ENCODE data around the gene GIMAP8.
A peak's percentile ranks its signal among the peaks of the same experiment; 100 is the strongest.
"Not testable (repeated sequence)": the region's sequence is repeated elsewhere in the genome, so short reads cannot be mapped to it uniquely, and the experiment has no call there.

The GIMAP8 gene

DNA sequence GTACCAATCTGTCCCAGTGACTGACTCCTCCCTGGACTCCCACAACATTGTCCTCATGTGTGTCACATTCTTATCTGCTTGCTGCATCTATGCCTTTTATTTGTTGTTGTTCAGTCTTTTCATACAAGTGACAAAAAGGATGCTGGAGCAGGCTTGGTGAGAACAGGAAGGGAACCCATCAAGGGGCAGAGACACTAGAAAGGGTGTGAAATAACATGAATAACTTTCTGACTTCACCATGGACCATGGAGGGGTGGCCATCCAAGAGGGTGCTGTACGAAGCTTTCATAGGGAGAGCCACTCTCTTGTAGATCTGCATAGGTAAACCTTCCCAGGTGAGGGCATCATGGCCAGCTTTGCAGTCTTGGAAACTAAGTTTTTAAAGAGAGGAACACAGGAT lies 14.5 kb downstream of the GIMAP8 start:
- no peak for DNase-seq (ENCODE audit: low read depth in 3 of 3)

DNA sequence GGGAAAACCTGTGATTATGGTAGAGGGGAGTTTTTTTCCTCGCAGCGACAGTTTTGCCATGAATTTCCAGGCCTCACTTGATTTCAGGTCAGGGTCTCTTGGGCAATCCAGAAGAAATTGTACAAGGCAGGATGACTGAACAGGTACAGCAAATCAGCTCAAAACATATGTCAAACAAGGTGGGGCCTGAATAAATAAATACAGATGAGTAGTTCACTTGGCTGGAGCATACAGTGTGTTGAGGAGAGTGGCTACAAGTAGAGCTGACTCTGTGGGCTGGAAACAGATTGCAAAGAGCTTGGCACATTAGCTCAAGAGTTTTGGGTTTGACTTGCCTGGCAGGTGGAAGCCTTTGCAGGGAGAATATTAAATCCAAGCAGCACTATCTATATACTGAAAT lies 15.0 kb downstream of the GIMAP8 start:
- DNase-seq (ENCODE audit: low read depth in 3 of 3) = no peak

GRCh38 chr7:150466477-150466876 lies 16.0 kb downstream of the GIMAP8 start:
- no peak for DNase-seq (ENCODE audit: low read depth in 3 of 3)

GRCh38 chr7:150468241-150468640 lies 17.8 kb downstream of the GIMAP8 start:
- DNase-seq (ENCODE audit: low read depth in 3 of 3) = no peak

DNA sequence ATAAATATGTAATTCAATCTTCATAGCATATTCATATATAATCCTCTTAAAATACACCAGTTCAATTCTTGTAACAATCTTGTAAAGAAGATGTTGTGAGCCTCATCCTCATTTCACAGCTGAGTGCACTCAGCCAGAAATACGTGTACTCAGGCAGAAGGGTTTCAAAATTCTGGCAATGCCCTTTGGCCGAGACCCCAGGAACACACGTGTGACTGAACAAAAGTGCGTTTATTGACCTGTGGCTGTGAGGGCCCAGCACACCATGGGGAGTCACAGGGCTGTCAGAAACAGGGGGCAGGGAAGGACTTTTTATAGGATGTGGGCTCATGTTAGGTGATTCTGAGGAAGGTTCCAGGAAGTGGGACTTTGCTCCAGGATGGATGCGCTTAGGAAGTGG lies 21.5 kb downstream of the GIMAP8 start:
- DNase-seq (ENCODE audit: low read depth in 3 of 3) = no peak

GRCh38 chr7:150473902-150474301 lies 23.5 kb downstream of the GIMAP8 start:
- no peak for DNase-seq (ENCODE audit: low read depth in 3 of 3)

DNA sequence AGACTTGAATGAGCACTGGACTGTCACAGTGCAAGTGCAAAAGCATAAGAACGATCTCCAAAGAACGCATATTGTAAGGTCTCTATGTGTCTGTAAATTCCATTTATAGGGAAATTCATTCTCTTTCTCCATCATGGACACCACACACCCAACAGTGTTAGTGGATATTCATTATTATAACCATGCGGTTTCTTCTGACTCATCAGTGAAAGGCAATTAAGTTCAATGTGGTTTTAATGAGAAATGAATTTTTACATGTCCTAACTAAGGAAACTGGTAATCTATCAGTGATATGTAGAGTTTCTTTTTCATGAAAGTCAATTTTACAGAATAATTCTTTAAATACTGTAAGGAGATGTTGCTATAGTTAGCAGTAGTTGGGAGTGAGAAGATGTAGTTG lies 25.9 kb downstream of the GIMAP8 start:
- no peak for DNase-seq (ENCODE audit: low read depth in 3 of 3)

DNA sequence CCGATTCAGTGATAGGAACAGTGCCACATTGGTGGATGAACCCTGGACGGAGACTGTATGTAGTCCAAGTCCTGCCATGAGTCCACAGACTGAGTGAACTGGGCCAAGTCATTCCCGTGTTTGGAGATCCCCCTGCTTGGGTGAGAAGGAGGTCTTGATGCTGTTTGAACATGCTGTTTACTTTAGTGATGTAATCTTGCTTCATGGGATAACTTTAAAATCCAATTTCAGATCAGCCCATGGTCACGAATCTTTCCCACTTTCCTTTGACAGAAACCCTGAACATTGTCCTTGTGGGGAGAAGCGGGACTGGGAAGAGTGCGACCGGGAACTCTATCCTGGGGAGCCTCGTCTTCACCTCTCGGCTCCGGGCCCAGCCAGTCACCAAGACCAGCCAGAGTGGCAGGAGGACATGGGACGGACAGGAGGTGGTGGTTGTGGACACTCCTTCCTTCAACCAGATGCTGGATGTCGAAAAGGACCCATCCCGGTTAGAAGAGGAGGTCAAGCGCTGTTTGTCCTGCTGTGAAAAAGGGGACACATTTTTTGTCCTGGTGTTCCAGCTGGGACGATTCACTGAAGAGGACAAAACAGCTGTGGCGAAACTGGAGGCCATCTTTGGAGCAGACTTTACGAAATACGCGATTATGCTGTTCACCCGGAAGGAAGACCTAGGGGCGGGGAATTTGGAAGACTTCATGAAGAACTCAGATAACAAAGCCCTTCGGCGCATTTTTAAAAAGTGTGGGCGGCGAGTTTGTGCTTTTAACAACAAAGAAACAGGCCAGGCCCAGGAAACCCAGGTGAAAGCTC lies 26.6 kb downstream of the GIMAP8 start:
- DNase-seq (ENCODE audit: low read depth in 3 of 3) = peak in 2 of 3 experiments; percentile 21 to 41

DNA sequence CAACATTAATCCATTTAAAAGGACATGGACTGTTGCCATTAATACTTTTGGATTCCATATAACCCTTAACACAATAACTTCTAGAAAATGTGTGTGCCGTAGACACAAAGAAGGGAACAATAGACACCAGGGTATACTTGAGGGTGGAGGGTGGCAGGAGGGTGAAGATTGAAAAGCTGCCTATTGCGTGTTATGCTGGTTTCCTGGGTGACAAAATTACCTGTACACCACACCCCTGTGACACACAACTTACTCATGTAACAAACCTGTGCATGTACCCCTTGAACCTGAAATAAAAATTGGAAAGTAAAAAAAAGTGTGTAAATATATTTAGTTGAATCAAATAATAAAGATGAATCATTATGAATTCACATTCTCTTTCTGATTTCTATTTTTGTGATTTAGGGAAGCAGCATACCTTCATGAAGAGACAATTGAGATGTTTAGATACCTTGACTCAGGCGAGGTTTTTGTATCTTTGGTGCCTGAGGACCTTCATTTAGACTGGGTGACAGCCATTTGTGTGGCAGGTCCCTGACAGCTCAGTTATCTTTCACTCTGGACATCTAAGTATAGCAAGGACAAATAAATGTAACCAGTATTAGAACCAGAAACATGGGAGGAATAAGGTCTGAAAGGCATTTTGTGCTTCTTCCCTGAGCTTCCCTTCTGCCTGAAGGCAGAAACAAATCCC lies 28.7 kb downstream of the GIMAP8 start:
- no peak for DNase-seq (ENCODE audit: low read depth in 3 of 3)

GRCh38 chr7:150481186-150481920 lies 30.9 kb downstream of the GIMAP8 start:
- DNase-seq (ENCODE audit: low read depth in 3 of 3) = no peak

- DNase-seq (ENCODE audit: low read depth in 3 of 3) = no peak
These were observed 31.5 kb downstream of the GIMAP8 start for GRCh38 chr7:150481922-150482321.

DNA sequence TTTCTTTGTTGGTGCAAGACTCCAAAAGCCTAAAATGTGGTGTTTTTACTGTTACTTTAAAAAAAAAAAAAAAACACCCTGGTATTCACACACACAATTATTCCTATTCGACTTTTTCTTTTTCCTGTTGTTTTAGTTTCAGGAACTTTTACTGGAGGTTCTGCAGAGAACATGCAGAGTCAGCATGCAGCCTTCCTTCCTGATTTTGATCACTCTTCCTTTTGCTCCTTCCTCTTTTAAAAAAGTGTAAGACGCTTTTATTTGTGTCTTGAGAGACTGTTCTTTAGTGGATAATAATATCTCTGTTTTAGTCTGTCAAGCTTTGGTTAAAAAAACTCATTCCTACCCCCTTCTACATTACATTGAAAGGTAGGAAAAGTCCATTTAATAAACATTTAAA lies 33.1 kb downstream of the GIMAP8 start:
- not testable (repeated sequence) for DNase-seq (ENCODE audit: low read depth in 3 of 3)

DNA sequence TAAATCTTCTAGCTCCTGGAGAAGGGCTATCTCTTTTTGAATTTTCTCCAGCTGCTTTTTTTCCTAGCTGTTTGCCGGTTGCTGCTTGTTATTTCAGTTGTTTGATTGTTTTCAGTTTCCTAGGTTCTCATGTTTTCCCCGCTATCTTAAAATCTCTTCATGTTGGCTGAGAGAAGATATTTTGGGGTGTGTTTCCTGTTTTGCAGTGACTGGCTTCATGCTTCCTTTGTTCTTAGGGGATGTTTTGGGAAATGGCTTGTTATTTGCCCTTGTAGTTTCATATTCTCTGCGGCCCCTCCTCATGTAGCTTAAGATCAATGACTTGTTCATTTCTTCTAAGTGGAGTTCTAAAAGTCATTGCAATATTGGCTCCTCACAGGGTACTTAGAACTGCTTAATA lies 33.6 kb downstream of the GIMAP8 start:
- DNase-seq (ENCODE audit: low read depth in 3 of 3) = not testable (repeated sequence)

DNA sequence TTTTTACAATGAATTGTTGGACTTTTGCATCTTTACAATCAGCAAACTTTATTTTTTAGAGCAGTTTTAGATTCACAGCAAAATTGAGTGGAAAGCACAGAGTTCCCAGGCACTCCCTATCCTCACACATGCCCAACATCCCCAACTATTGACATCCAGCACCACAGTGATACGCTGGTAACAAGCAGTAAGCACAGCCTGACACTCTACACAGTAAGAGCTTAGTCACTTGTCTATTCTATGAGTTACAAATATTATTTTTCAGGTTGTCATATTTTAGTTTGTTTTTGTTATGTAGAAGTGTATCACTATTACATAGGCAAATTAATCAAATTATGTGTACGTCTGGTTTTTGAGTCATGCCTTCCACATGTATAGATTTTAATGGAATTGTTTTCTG lies 37.2 kb downstream of the GIMAP8 start:
- DNase-seq (ENCODE audit: low read depth in 3 of 3) = no peak

- no peak for DNase-seq (ENCODE audit: low read depth in 3 of 3)
These were observed 39.4 kb downstream of the GIMAP8 start for GRCh38 chr7:150489782-150490181.

DNA sequence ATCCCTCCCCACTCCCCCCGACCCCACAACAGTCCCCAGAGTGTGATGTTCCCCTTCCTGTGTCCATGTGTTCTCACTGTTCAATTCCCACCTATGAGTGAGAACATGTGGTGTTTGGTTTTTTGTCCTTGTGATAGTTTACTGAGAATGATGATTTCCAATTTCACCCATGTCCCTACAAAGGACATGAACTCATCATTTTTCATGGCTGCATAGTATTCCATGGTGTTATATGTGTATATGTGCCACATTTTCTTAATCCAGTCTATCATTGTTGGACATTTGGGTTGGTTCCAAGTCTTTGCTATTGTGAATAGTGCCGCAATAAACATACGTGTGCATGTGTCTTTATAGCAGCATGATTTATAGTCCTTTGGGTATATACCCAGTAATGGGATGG lies 43.0 kb downstream of the GIMAP8 start:
- not testable (repeated sequence) for DNase-seq (ENCODE audit: low read depth in 3 of 3)

GRCh38 chr7:150502519-150502918 lies 52.1 kb downstream of the GIMAP8 start:
- no peak for DNase-seq (ENCODE audit: low read depth in 3 of 3)

- DNase-seq (ENCODE audit: low read depth in 3 of 3) = no peak
These were observed 52.7 kb downstream of the GIMAP8 start for GRCh38 chr7:150503155-150503554.

GRCh38 chr7:150503581-150503980 lies 53.2 kb downstream of the GIMAP8 start:
- DNase-seq (ENCODE audit: low read depth in 3 of 3) = no peak

DNA sequence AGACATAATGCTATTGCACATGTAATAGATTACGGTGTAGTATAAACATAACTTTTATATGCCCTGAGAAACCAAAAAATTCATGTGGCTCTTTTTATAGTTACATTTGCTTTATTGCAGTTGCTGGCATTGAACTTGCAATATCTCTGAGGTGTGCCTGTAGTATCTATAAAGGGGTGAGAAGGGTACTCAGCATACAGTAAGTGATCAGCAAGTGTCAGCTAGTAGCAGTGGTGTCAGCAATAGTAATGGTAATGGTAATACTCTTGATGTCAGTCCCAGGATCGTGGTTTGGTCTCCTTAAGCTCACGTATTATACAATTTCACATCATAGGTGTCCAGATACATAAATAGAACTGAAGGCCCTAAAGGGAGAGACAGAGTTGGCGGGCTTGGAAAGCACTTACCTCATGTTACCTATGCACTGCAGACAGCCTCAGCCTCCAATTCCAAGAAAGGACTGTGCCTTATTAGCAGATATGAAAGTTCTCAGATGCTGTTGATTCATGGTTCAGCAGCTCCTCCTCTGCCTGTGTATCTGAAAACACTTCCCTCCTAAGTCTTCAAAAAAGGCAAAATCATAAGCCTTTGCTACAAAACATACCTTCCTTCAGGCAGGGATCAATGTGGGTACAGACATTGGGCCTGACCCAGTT lies 57.6 kb downstream of the GIMAP8 start:
- no peak for DNase-seq (ENCODE audit: low read depth in 3 of 3)

DNA sequence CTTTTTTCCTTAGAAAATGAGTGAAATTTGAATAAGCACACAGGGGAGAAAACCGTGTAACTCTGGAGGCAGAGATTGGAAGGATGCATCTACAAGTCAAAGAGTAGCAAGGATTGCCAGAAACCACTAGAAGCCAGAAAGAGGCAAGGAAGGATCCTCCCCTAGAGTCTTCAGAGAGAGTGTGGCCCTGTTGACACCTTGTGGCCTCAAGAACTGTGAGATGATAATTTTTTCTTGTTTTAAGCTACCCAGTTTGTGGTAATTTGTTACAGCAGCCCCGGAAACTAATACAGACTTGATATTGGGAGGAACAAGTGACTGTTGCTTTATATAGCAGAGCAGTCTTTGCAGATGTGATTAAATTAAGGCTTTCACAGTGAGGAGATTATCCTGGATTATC lies 60.6 kb downstream of the GIMAP8 start:
- no peak for DNase-seq (ENCODE audit: low read depth in 3 of 3)

DNA sequence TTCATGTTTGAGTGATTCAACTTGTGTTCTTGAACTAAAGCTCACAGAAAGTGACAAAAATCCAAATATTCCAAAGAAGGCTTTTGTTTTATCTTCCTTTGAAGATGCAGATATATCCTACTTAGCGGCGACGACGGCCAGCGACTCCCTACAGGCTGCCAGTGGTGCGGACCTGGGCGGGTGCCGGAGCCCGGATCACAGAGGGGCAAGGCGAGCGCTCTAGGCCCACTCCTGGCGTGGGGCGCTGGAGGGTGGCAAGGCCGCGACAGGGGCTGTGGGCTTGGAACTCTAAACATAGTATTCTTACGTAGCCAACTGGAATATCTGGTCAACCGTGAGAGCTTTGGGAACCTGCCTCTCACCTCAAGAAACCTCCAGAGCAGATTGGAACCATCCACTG lies 63.3 kb downstream of the GIMAP8 start:
- DNase-seq (ENCODE audit: low read depth in 3 of 3) = no peak

Measured in stimulated activated CD4-positive, alpha-beta T cell treated with anti-CD3 and anti-CD28 coated beads, TNF-alpha, amount 100 ng/mL, for 24 hours (primary cell).